HG03565 (cell line): ENCODE measurements around the gene ADAM8.

Experiments used
- ATAC-seq: cut with Tn5 transposase; IDR thresholded peaks from one replicate; pipeline ENCODE4 v1.9.1; 2021; ENCODE audit warnings: mild to moderate bottlenecking, moderate library complexity; ENCODE audit not compliant: unreplicated experiment

ADAM8 gene

DNA sequence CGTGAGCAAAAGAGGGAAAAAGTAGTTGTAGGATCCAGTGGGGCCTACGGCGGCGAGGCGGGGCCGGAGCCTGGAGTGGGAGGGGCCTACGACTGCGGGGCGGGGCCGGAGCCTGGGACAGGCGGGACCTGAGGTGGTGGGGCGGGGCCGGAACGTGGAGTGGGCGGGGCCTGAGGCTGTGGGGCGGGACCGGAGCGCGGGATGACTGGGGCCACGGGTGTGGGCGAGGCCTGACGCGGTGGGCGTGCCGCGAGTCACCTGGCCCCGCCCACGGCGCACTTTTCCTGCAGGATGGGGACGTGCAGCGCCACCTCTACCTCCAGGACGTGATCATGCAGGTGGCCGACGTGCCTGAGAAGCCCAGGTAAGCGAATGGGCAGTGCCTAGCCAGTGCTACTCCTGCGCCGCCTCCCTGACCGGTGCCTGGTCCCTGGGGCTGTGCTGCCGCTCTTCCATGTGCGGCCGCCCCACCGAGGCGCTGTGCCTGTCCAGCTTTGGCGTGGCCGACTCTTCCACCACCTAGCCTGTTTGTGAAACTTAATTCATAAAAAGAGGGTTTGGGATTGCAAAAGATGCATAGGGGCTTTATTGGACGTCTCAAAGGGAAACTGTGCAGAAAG lies 32.5 kb upstream of the ADAM8 start:
- peak; percentile 62 for ATAC-seq

DNA sequence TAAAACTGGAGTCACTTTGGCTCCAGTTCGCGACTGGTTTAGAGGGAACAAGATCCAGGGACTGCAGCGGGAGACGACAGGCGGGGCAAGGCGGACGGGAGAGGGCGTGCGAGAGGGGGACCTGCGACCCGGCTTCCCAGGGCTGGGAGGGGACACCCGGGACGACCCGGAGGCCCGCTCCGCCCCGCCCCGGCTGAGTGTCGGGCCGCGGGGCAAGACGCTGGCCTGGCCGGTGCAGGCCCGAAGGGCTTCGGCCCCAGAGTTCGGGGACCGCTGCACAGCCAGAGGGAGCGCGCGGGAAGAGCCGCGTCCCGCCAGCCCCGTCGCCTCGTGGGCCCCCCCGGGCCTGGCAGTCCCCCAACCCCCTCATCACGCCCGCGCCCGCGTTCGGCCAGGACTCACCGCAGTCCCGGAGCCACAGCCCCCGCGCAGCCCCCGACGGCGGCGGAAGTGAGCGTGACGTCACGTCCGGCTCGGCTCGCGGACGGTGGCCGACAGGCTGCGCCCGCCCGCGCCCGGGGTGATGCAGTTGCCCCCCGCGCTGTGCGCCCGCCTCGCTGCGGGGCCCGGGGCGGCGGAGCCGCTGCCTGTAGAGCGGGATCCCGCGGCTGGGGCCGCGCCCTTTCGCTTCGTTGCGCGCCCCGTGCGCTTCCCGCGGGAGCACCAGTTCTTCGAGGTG lies 31.9 kb upstream of the ADAM8 start, which contains the start of the genes TUBGCP2 and ZNF511:
TUBGCP2 (minus strand) TSS at position 452 of the 679 bp plus-strand sequence. CDS start 5,931 bp downstream, outside the sequence.
ZNF511 (plus strand) TSS at position 494 of the 679 bp plus-strand sequence; CDS start at position 524, 30 bp downstream.
- peak; percentile 63 for ATAC-seq

DNA sequence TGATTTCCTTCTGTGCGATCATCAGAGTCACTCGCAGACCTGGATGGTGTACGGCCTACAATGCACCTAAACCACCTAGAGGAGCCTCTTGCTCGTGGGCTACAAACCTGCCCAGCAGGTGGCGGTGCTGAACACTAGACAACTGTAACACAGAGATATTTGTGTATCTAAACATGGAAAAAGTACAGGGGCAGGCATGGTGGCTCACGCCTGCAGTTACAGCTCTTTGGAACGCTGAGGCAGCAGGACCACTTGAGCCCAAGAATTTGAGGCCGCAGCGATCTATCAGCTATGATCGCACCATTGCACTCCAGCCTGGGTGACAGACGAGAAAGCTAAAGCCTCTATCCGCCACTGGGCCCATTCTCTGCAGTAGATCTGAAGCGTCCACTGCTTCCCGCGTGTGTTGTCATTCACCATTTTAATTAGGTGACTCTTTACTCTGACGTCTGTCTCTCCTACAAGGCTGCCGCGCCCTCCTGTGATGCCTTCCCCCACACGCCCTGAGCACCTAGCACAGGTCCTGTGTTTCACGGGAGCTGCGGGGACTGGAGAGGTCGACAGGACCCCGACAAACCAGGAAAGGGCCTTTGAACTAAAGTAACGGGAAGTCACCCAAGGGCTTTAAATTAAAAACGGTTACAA lies 31.2 kb upstream of the ADAM8 start:
- no peak for ATAC-seq

DNA sequence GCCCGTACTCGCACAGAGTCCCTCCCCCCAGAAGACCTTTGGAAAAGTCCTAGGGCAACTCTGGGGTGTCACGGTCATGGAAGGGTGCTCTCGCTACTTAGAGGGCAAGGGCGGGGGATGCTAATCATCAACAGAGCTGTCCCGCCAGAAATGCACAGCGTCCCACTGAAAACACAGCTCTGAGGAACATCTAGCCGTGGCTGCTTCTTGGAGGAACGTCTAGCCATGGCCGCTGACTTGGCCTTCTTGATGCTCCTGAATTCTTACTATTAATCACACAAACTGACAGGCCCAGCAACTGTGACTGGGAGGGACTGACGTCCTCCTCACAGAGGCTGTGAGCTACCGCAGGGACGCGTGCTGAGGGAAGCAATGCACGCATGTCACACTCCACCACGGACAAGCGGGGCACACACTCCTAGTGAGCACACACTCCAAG lies 30.3 kb upstream of the ADAM8 start:
- no peak for ATAC-seq

DNA sequence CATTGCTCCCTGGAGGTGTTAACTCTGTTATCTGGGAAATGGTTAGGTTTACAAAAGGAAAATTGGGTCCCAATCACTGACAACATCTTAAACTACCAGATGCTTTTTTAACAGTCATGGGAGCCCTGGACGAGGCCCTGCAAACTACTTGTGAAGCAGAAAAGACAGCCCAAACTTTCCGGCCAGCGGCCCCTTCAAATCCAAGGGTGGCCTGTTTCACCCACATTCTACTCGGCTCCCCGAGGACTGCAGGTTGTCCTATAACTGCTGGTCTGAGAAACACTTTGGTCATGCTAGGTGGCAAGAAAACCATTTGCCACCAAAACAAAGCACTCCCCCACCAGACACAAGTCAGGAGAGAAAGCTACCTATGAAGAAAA lies 29.4 kb upstream of the ADAM8 start:
- ATAC-seq, result no peak

DNA sequence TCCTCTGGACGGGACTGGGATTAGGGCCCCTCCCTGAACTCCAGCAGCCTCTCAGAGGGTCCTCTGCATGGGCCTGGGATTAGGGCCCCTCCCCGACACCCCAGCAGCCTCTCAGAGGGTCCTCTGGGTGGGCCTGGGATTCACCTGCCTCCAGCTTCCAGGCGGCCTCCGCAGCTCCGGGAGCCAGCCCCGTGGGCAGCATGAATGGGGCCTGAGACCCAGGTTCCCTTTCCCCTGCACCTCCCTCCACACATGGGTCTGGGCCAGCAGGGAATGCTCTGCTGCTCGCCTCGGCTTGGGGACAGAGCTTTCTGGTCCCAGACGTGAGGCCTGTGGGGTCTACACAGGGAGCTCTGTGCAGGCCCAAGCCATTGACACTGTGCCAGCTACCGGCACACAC lies 26.5 kb upstream of the ADAM8 start:
- no peak for ATAC-seq

DNA sequence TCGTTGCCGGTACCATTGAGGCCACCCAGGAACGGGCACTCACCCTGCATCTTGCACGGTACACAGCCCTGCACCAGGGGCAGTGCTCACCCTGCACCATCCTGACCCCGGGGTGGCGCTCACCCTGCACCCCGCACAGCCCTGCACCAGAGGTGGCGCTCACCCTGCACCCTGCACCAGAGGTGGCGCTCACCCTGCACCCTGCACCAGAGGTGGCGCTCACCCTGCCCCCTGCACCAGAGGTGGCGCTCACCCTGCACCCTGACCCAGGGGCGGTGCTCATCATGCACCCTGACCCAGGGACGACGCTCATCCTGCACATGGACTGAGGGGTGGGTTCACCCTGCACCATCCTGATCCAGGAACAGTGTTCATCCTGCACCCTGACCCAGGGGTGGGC lies 25.6 kb upstream of the ADAM8 start:
- ATAC-seq, result no peak

DNA sequence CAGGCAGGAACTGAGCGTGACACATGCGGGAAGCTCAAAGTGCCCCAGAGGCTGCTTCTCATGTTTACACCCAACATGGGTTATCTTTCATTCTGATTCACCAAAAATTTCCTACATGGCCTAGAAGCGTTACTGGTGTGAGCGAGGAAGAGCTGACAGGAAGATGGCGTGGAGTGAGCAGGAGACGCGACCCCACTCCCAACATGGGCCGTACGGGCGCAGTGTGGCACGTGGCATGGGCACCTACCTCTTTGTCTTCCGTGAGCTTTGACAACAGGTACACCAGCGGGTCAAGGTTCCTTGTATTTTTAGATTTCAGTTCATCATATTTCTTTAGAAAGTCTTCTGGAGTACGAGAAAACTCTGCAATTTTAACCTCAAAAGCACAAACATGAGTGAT lies 23.1 kb upstream of the ADAM8 start:
- no peak for ATAC-seq

DNA sequence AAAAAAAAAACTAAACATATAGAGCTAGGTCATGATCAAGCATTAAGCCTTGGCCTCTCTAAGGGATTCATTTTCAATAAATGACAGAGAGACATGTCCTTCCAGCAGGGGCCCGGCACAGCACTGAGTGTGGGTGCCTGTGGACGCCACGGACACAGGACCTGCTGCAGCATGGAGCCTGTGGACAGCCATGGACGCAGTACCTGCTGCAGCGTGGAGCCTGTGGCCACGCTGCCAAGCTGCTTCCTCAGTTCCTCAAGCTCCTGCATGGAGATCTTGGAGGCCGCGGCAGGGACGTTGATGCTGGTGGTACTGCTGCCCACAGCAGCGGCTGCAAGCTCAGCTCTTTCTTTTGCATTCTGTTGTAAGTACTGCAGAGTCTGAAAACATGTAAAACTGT lies 22.6 kb upstream of the ADAM8 start:
- ATAC-seq, result no peak

DNA sequence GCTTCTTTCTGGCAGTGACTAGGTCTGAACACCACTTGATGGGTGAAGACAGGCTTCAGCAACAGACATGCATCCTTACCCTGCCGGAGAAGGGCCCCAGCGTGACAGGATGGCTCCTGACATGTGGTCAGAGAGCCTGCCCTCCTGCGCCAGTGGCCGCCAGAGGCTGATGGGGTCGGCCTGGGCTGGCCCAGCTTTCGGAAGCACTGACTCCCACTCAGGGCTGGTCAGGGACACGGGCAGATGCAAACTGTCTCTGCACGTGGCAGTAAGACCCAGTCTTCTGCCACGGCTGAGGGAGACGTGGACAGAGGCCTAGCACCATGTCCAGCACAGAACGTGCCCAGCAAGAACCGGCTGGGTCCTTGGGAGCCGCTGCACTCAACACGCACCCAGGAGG lies 21.8 kb upstream of the ADAM8 start:
- no peak for ATAC-seq

DNA sequence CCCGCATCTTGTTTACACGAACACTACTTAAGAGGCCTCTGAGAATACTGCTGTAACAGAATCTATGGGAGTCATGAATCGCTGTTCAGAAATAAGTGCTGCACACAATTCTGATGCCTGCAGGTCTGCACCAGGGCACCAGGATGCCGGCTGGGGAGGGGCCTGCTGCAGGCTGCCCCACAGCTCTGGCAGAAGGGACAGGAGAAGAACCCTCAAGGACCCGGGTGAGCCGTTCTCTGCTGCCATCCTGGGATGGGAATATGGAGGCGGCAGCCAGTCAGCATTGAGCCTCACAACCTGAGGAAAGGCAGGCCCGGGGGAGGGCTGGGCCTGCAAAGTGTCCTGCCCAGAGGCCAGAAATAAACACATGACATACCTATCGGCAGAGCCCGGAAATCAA lies 20.8 kb upstream of the ADAM8 start:
- no peak for ATAC-seq

DNA sequence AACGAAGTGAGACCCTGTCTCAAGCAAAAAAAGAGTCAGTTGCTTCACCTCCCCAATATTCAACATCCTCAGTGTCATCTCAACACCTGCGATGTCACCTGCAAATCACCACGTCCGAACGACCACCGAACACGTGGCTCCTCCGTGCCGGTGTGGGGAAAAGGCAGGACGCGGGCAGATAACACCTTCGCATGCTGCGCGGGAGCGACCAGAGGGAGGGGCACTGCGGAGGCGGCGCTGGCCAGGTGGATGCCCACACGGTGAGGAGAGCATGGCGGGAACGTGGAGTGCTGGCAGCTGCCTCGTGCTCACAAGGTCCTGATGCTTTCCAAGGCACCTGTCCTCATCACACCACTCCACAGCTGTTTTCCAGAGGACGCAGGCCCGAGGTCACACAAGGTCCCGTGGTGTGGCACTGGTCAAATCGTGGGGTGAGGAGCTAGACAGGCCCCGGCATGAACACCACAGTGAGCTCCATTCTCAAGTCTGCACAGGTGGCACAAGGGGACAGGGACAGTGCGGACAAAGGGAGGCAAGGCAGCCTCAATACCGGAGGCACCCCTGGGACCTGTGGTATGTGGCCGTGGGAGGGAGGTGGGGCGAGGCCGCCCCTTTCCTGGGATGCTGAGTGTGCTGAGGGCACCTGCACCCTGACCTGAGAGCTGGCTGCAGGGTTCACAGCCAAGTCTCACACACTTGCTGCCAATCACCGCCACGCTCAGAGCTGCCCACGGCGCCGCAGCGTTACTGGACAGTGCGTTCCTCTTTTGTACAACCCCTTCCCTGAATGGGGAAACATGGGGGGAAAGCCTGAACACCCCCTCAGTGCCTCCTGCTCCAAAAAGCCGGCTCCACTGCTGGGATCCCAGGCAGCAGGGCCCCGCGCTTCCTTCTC lies 19.0 kb upstream of the ADAM8 start:
- no peak for ATAC-seq

DNA sequence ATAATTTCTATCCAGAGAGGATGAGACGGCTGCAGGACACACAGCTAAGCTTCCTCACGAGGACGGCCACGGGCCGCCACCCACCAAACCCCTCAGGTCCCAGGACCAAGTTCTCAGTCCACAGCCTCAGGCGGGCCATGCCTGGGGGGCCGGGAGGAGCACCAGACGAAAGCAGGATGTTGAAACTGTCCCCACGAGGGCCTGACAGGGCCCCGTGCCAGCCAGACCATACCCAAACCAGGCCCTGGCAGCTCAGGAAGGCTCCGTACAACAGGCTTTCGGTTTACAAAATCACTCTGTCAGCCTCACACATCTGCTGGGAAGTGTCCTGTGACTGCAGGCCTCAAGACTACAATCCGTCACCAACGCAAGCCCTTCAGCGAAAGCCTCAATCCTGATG lies 17.5 kb upstream of the ADAM8 start:
- no peak for ATAC-seq

DNA sequence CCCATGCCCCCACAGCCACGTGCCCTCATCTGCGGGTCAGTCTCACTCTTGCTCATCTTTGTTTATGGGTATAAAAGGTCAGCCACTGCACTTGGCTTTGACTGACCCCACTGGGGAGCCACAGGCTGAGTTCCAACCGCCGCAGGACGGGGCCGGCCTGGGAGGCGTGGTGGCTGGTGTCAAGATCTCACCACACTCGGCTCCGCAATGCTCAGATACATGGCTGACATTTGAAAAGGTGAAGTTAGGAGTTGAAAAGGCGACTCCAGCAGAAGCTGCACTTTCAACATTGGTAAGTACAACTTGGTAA lies 17.1 kb upstream of the ADAM8 start:
- ATAC-seq, result no peak

DNA sequence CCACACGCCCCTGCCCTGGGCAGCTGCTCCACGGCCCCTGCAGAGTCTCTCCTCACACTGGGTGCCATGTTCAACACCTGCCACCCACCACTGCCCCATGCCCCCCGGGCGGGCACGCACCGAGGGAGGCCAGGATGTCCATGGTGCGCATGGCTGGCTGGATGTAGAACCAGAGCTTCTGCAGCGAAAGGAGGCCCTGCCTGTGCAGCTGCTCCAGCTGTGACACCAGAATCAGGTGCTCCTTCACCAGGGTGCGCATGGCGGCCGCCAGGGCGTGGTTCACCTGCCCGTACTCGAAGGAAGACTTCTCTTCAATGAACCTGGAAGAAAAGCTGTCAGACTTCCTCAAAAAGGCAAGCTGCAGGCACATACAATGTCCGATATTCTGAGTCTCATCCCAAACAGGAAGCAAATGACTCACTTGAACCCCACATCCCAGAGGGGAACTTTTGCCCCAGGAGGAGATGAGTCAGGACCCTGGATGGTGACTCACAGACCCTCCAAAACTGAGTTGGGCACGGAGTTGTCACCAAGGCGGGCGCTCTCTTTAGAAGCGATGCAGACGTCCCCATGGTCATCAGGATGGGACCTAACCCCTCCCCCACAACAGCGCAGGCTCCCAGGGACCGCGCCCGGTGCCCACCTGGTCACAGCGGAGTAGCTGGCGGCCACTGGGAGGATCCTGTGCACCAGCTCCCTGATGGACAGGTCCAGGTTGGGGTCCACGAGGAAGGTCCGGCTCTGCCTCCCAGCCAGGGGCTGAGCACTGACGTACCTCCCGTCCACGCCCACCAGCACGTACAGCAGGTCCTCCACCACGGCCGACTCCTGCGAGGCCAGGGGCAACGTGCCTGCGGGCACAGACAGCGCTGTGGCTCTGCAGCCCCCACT lies 16.5 kb upstream of the ADAM8 start:
- no peak for ATAC-seq

DNA sequence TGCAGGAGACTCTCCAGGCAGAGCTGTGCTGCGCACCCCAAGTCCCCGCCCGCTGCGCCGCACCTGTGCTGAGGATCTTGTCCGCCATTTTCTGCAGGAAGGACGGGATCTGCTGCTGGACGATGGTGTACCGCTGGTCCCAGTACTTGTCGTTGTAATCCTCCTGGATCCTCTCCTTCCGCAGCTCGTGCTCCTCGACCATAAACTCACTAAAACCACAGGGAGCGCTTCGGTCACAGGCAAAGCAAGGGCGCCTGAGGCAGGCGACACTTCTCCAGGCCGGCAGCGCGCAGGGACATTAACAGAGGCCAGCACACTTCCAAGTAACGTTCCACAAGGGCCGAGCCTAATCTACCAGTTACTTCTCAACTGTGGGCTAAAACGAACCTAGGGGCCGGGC lies 13.1 kb upstream of the ADAM8 start:
- ATAC-seq, result no peak

DNA sequence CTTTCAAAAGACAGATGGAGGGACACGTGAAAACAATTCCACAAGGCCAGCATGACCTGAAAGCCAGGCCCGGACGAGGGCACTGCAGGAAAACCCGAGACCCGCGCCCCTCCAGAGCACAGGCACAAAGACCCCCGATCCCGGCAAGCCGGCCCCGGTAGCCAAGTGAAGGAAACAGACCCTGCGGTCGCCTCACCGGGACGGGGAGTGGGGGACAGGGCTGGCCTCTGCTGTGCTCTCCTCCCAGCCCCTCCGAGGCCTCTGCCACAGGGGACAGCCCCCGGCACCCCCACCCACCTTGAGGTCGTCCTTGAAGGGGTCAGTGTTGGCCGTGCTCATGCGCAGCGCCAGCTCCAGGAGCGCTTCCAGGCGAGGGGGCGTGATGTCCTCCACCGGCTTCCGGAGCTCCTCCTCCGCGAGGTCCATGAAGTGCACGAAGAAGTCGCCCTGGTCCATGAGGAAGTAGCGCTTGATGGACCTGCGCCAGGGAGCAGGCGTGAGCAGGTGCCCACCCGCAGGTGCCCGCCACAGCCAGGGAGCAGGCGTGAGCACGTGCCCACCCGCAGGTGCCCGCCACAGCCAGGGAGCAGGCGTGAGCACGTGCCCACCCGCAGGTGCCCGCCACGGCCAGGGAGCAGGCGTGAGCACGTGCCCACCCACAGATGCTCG lies 11.3 kb upstream of the ADAM8 start:
- ATAC-seq, result no peak

DNA sequence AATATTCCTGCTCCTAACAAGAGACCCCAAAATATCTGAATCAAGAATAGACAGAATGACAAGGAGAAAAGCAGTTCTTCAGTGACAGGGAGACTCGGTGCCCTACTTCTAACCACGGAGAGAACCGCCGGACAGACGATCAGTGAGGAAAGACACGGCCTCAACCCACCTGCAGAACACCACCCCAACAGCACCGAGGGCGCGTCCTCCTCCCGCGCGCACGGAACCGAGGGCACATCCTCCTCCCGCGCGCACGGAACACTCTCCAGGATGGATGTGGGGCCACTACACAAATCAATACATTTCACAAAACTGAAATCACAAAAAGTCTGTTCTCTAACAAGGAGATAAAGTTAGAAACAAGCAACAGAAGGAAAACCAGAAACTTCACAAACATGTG lies 9.7 kb upstream of the ADAM8 start:
- ATAC-seq, result no peak

DNA sequence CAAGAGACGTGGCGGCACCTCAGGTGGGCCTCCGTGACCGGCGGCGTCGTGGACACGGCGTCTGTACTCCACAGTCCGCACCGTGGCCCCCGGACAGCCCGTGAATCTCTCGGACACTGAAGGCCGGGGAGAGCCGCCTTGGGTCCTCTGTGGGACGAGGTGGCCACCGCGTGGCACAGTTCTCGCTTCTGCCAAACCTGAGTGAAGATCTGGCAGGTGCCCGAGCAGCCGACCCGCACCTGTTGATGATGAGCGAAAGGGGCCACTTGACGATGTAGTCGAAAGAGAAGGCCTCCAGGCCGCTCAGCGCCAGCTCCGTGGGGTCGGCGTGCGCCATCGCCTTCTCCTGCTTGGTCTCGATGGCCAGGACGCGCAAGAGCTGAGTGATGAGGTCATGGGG lies 8.5 kb upstream of the ADAM8 start:
- no peak for ATAC-seq

DNA sequence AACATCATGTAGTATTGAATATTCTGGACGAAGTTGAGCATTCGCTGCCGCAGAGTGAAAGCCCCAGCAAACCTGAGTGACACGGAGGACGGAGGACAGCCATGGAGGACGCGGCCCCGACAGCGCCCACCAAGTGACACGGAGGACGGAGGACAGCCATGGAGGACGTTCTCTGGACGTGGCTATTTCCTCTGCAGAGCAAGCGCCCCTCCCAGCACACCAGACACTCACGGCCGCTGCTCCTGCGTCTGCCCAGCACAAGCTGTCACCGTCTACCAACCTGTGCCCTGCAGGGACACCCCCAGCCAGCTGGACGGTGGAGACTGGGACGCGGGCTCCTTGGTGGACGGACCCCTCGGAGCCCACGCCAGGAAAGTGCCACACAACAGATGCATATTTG lies 7.3 kb upstream of the ADAM8 start:
- ATAC-seq, result no peak
